ENCODE measurements around the gene C6orf89.
"Not testable (repeated sequence)": the region's sequence is repeated elsewhere in the genome, so short reads cannot be mapped to it uniquely, and the experiment has no call there.

C6orf89 gene

DNA sequence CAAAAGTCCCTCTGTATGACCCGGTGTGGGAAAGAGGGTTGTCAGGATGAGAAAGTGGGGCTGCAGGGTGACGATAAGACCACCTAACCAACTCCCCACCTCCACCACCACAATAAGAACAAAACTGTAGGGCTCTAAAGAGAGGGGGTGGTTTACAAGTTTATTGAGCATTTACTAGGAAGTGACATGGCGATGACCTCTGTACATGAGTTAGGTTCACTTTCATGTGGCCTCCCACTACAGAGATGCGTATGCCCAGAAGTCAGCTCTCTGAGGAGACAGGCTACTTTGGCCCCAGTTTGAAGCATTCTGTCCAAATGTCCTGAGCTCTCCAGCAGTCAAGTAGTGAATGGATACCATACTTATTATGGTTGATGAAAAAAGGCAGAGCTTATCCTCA, 40.1 kb downstream of the C6orf89 start:
- no peak for DNase-seq

GRCh38 chr6:36926708-36927513, 41.2 kb downstream of the C6orf89 start:
- DNase-seq, result no peak

GRCh38 chr6:36927691-36928546, 42.2 kb downstream of the C6orf89 start:
- no peak for DNase-seq

GRCh38 chr6:36928547-36928918, 42.8 kb downstream of the C6orf89 start:
- no peak for DNase-seq

GRCh38 chr6:36929152-36929551, 43.4 kb downstream of the C6orf89 start:
- DNase-seq, result no peak

- DNase-seq, result no peak
Measured at GRCh38 chr6:36929607-36930006, 43.9 kb downstream of the C6orf89 start.

GRCh38 chr6:36930483-36930882, 44.7 kb downstream of the C6orf89 start:
- no peak for DNase-seq

- no peak for DNase-seq
Measured at GRCh38 chr6:36933102-36933501, 47.4 kb downstream of the C6orf89 start.

- no peak for DNase-seq
Measured at GRCh38 chr6:36933519-36933918, 47.8 kb downstream of the C6orf89 start.

DNA sequence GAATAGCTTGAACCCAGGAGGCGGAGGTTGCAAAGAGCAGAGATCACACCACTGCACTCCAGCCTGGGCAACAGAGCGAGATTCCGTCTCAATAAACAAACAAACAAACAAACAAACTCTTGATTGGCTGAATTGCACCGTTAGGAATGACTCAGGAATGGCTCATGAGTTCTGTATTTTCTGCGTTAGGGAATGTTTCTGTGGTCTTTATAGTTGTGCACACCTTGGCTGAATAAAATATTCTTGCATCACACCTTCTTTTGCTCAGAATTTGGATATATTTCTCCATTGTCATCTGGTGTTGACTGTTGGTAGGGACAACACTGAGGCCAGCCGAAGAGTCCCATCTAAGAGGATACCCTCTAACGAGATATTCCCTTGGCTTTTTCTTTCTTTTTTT, 49.1 kb downstream of the C6orf89 start:
- no peak for DNase-seq

- DNase-seq, result no peak
Measured at GRCh38 chr6:36936824-36937223, 51.1 kb downstream of the C6orf89 start.

DNA sequence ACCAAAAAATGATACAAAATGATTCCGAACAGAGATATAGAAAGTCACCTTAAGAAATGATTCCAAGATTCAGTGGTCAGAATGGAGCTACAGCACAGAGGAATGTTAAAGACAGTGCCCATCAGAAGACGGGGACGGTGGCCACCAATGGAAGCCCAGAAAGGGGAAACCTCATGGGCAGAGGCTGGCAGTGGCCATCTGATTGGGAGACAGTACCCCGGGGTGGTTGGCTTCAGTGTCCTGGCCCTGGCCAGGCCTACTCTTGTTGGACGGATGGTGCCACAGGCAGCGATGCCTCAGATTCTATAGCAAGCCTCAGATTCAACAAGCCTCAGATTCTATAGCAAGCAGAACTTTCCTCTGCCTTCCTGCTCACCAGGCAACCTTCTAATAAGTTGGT, 52.1 kb downstream of the C6orf89 start:
- DNase-seq, result no peak

DNA sequence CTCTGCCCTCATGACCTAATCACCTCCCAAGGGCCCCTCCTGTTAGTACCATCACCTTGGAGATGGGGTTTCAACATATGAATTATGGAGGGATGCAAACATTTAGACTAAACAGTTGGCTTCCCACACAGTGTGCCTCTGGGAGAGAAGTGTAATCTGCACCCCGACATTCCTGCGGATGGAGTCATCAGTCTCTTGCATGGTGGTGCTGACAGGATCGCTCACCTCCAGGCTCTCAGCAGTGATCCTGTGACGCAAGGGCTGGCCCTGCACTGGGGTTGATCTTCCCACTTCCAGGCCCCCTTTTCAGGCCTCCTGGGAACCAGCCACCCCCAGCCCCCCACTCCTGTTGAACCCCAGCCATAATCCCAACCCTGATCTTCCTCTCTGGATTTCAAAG, 52.8 kb downstream of the C6orf89 start:
- no peak for DNase-seq

DNA sequence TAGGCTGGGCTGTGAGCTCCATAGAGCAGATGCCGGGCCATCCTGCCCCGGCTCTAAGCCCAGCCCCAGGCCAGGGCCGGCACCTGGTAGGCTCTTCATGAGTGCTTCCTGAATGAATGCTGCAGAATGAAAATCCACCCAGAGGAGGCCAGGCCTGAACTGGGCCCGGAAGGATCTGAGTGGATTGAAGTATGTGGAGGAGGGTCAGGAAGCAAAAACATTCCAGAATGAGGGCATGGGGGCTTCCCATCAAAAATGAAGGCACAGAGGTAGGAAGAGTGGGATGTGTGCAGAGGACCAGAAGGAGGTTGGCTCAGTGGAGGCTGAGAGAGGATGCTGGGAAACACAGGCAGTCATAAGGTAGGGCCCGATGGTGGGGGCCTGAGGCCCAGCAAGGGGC, 53.3 kb downstream of the C6orf89 start:
- not testable (repeated sequence) for DNase-seq

- no peak for DNase-seq
Measured at GRCh38 chr6:36940027-36940426, 54.3 kb downstream of the C6orf89 start.

DNA sequence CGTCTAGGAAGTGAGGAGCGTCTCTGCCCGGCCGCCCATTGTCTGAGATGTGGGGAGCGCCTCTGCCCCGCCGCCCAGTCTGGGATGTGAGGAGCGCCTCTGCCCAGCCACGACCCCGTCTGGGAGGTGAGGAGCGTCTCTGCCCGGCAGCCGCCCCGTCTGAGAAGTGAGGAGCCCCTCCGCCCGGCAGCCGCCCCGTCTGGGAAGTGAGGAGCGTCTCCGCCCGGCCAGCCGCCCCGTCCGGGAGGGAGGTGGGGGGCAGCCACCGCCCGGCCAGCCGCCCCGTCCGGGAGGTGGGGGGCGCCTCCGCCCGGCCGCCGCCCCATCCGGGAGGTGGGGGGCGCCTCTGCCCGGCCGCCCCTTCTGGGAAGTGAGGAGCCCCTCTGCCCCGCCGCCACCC, 55.8 kb downstream of the C6orf89 start:
- not testable (repeated sequence) for DNase-seq

DNA sequence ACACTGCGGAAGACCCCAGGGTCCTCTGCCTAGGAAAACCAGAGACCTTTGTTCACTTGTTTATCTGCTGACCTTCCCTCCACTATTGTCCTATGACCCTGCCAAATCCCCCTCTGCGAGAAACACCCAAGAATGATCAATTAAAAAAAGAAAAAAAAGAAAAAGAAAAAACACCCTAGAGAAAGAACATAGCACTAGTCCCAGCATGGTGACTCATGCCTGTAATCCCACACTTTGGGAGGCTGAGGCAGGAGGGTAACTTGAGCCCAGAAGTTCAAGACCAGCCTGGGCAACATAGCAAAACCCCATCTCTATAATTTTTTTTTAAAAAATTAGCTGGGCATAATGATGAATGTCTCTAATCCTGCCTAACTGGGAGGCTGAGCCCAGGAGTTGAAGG, 56.6 kb downstream of the C6orf89 start:
- not testable (repeated sequence) for DNase-seq

DNA sequence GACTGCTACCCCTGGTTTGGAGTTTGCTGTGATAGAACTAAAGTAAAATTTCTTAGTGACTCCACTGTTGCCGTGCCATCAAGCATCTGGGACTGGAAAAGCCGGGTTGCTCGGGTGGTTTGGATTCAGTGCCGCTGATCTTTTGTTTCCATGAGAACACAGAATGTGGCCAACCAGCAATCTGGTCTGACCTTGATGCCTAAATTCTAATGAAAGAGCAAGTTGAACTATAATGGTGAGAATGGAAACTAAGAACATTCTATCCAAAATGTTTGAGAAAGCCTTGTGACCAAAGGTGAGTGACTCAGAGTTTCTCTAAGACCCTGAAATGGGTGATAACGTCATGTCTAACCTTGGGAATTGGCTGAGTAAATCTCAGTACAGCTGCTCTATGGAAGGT, 58.9 kb downstream of the C6orf89 start:
- DNase-seq, result no peak

DNA sequence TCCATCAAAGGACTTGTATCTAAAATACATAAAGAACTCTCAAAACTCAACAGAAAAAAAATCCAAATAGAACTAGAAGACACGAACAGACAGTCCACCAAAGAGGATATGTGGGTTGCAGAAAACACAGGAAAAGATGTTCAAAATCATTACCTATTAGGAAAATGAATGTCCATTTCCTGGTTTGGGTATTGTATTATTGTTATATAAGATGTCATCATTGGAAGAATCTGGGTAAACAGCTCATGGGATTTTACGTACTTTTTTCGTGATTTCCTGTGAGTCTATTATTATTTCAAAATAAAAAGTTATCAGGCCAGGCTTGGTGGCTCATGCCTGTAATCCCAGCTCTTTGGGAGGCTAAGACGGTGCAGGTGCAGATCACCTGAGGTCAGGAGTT, 59.5 kb downstream of the C6orf89 start:
- no peak for DNase-seq

- no peak for DNase-seq
Measured at GRCh38 chr6:36946526-36946925, 60.8 kb downstream of the C6orf89 start.

- DNase-seq, result no peak
Measured at GRCh38 chr6:36947570-36948351, 62.0 kb downstream of the C6orf89 start.

- not testable (repeated sequence) for DNase-seq
Measured at GRCh38 chr6:36949076-36949475, 63.3 kb downstream of the C6orf89 start.

DNA sequence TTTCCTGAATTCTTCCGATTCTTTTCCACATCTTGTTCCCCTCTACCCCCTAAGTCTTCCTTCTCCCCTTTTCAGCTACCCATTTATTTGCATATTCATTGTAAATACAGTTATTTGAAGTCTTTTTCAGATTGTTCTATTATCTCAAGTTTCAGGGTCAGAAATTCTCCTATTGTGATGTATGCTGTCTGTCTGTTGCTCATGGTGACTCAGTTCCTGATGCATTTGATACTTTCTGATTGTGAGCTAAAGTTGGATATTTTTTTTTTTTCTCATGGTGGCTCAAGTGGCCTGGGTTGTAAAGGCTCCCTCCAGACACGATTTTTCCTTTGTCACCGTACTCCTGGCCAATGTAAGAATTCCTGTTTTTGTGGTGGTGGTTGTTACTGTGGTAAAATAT, 63.9 kb downstream of the C6orf89 start:
- DNase-seq, result no peak

DNA sequence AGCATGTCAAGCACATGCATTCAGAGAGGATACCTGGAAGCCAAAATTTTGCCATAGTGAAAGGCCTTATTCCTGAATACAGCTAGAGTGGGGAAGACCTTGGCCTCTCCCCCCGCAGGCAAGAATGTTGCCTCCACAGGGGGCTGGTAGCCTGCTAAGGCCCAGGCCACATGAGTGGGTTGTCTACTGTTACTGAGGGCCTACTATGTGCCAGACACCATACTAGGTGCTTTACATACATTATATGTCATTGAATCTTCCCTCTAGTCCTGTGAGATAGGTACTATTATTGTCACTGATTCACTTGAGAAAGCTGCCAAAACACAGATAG, 68.1 kb downstream of the C6orf89 start:
- DNase-seq, result no peak
